Common myeloid progenitor, CD34-positive (primary cell): ENCODE data around the gene PRKCE.
A peak's percentile ranks its signal among the peaks of the same experiment; 100 is the strongest.

Experiments used
- CTCF ChIA-PET: fragments of 350-600 bp; sonication (Branson Sonifier 250); formaldehyde crosslinking; loops from one replicate; lab custom pipeline; 2021; ENCODE audit warnings: antibody characterized with exemption; lab: Charles Lee
- POLR2A ChIA-PET: fragments of 350-600 bp; sonication (Branson Sonifier 250); formaldehyde crosslinking; loops from one replicate; lab custom pipeline; 2021; ENCODE audit warnings: antibody characterized with exemption; lab: Charles Lee
- DNase-seq, 3 donors: peaks; one replicate each; pipeline versions ENCODE4 v3.0.0 to v3.0.0-alpha.2; 2013
- H3K27ac ChIP-seq, 2 experiments: 1 replicate in 1 of 2; 2 replicates in 1 of 2; pipeline ENCODE4 v1.7.0; 2013; ENCODE audit warnings: inconsistent platforms in 2 of 2, low read length in 2 of 2, mild to moderate bottlenecking in 2 of 2, low read depth in 1 of 2, moderate library complexity in 1 of 2; ENCODE audit not compliant: severe bottlenecking in 2 of 2, insufficient read depth in 1 of 2, poor library complexity in 1 of 2
- H3K27me3 ChIP-seq, 5 experiments: replicated peaks in 2 of 5; 1 replicate in 3 of 5; 2 replicates in 2 of 5; pipeline versions ENCODE4 v1.6.1 to v1.7.0; 2013; ENCODE audit warnings: low read length in 4 of 5, mild to moderate bottlenecking in 2 of 5, moderate library complexity in 2 of 5, inconsistent platforms in 1 of 5; ENCODE audit not compliant: insufficient read depth in 5 of 5, control insufficient read depth in 4 of 5
- H3K36me3 ChIP-seq, 4 experiments: 1 replicate in 2 of 4; 2 replicates in 2 of 4; pipeline versions ENCODE4 v1.6.1 to v1.7.0; 2013; ENCODE audit warnings: low read length in 3 of 4, control low read depth in 1 of 4, mild to moderate bottlenecking in 1 of 4; ENCODE audit not compliant: control insufficient read depth in 4 of 4, insufficient read depth in 4 of 4
- H3K4me1 ChIP-seq, 4 experiments: 1 replicate in 3 of 4; 2 replicates in 1 of 4; pipeline versions ENCODE4 v1.6.1 to v1.7.1; 2013; ENCODE audit warnings: low read length in 3 of 4, mild to moderate bottlenecking in 3 of 4, control low read depth in 1 of 4, inconsistent platforms in 1 of 4, moderate library complexity in 1 of 4; ENCODE audit not compliant: control insufficient read depth in 4 of 4, insufficient read depth in 4 of 4; ENCODE audit errors: control extremely low read depth in 1 of 4
- H3K4me3 ChIP-seq, 7 experiments: 1 replicate in 4 of 7; 2 replicates in 3 of 7; pipeline versions ENCODE4 v1.5.1 to v1.7.0; 2013; ENCODE audit warnings: mild to moderate bottlenecking in 7 of 7, low read length in 6 of 7, moderate library complexity in 6 of 7, inconsistent platforms in 2 of 7, low read depth in 2 of 7, control low read depth in 1 of 7; ENCODE audit not compliant: insufficient read depth in 4 of 7, control insufficient read depth in 1 of 7; ENCODE audit errors: extremely low read depth in 1 of 7
- H3K9me3 ChIP-seq, 5 experiments: 1 replicate in 4 of 5; 2 replicates in 1 of 5; pipeline versions ENCODE4 v1.6.1 to v1.7.1; 2013; ENCODE audit warnings: low read length in 4 of 5, mild to moderate bottlenecking in 2 of 5, inconsistent platforms in 1 of 5, low read depth in 1 of 5, moderate library complexity in 1 of 5; ENCODE audit not compliant: control insufficient read depth in 4 of 5, insufficient read depth in 2 of 5; ENCODE audit errors: control extremely low read depth in 1 of 5
- WGBS: methylation state at CpG from one replicate; pipeline ENCODE4 v1.1.5; 2013; ENCODE audit not compliant: insufficient coverage; 5-methylcytosine and 5-hydroxymethylcytosine counted together

The PRKCE gene

DNA sequence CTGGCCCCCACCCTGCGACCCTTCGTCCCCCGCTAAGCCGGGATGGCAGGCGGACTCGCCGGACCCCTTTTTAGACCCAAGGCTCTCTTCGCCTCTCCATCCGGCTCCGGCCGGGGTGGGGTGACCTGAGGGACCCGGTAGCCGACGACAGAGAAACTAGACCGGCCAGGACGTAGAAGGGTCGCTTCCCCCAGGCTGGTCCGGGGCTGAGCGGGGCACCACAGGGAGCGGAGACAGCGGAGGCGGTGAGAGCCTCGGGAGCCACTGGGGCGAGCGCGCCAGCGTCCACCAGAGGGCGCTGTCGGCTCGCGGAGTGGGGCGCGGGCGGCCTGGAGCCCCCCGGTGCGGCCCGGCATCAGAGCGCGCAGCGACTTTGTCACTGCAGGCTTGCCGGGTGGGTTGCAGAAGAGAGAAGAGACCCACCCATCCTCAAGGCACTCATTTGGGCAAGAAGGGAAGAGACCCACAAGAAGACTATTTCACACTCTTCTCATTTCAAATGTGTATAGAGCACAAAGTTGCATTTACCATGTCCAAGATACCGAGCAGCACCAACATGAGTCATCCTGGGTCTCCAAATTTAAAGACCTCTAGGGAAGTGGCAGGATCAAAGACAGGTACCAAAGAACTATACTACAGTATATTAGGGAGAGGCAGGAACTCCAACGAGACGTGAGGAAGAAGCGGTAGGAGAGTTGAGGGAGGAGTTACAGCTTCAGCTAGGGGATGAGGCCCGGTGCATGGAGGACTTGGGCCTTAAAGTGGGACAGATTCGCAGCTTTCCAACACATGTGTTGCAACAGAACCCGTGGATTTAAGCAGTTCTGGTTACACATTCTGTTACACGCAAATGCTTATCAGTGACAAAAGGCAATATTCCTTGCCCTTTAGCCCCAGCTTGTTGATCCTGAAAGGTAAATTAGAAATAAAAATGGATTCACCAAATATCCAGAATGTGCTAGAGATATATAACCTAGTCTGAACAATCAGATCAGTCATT lies 7.6 kb upstream of the PRKCE start:
- H3K4me3 ChIP-seq = peak overlapping the region; percentile 37 to 84 (median 65)
- peak in 2 of 3 donors; percentile 67 to 70 for DNase-seq
- no peak overlapping the region for H3K27ac ChIP-seq
- no peaks in the 10 kb centered on the region for H3K36me3 ChIP-seq
- peaks cover 0 to 10% (median 6%) of the 10 kb centered on the region in 5 experiments for H3K27me3 ChIP-seq
- ChIA-PET POLR2A (no interaction called here), CTCF (interaction anchor here (0.7 to 2.7 kb wide), 21 partner anchors 12 to 299 kb away, joined by 3 to 22 read pairs (median 4); no protein-coding TSS in a partner anchor)
- peaks cover 0 to 13% (median 6%) of the 10 kb centered on the region in 4 experiments for H3K4me1 ChIP-seq
- 16% methylated on average over 42 of the region's 49 CpGs for WGBS
- no peaks in the 10 kb centered on the region for H3K9me3 ChIP-seq

DNA sequence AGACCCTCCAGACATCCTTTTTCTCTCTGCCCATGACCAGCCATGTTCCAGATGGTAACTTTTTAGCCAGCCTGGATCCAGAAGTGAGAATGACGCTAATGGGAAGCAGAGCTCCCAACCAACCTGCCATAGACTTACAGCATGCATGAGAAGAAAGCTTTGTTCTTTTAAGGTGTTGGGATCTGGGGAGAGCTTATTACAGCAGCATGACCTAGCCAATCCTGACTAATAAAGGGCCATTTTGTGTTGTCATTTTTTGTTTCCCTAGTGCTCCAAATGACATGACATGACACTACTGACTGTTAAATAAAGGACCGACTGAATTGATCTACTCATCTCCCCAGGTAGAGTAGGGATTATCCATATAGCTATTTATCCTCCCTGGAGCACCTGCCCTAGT lies 5.2 kb upstream of the PRKCE start:
- Histone ChIP-seq H3K27ac (no peak overlapping the region), H3K36me3 (no peaks in the 10 kb centered on the region), H3K27me3 (peaks cover 0 to 8% (median 6%) of the 10 kb centered on the region in 5 experiments), H3K4me3 (no peak overlapping the region), H3K4me1 (peaks cover 0 to 20% (median 10%) of the 10 kb centered on the region in 4 experiments), H3K9me3 (no peaks in the 10 kb centered on the region)
- WGBS = no CpG with 5 or more reads among the region's 2 CpGs
- ChIA-PET POLR2A (interaction anchor here (1.0 kb wide), 1 partner anchor 132 kb away, joined by 3 read pairs; no protein-coding TSS in a partner anchor), CTCF (interaction anchor here (0.7 to 6.1 kb wide), 17 partner anchors 9 to 318 kb away, joined by 3 to 52 read pairs (median 3); no protein-coding TSS in a partner anchor)
- no peak for DNase-seq

DNA sequence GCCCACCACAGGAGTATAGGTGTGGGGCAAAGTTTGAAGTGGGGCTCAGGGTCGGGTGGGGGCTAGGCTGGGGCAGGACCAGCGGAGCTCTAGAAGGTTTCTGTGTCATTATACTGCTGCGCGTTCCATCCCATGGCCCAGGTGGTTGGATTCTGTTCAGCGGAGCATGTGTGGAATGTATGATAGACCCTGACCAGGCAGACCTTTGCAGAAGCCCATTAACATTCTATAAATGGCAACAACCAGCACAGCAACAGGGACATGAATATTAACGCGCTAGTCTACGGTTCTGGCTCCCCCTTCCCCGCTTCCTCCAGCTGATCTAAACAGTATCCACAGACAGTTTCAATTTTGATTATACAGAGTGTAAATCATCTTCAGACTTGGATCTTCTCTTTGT lies 4.1 kb upstream of the PRKCE start:
- WGBS = 81% methylated on average over 6 of the region's 9 CpGs
- ChIA-PET CTCF (interaction anchor here (0.7 to 6.1 kb wide), 7 partner anchors 14 to 316 kb away, joined by 3 to 52 read pairs (median 3); no protein-coding TSS in a partner anchor), POLR2A (no interaction called here)

DNA sequence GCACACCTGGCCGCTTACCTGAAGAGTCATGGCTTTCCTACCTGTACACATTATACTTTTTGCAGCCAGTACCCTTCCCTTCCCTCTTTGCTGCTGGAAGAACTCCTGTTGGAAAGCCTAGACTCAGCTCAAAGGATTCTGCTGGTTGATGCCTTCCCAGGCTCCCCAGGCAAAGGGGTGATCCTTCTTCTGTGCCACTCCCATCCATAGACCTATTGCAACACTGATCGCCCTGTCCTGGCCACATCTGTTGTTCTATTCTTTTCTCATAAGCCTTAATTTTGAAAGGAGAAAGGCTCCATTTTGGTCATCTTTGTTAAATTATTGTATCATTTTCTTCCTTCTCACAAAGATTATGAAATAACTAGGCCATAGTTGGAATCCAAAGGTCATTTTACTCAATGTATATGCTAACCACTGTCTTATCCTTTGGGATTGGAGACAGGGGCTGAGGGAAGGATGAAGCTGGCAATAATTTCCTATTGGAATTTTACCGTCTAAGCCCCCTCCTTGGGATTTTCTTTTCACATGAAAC lies 3.4 kb upstream of the PRKCE start:
- peaks cover 0 to under 1% (median 0%) of the 10 kb centered on the region in 5 experiments for H3K27me3 ChIP-seq
- ChIA-PET POLR2A (no interaction called here), CTCF (interaction anchor here (0.7 to 6.1 kb wide), 5 partner anchors 9 to 288 kb away, joined by 3 to 52 read pairs (median 9); no protein-coding TSS in a partner anchor)
- H3K4me1 ChIP-seq = peaks cover 3 to 34% (median 21%) of the 10 kb centered on the region in 4 experiments
- DNase-seq = no peak
- no peak overlapping the region for H3K27ac ChIP-seq
- H3K9me3 ChIP-seq = no peaks in the 10 kb centered on the region
- no peaks in the 10 kb centered on the region for H3K36me3 ChIP-seq
- no peak overlapping the region for H3K4me3 ChIP-seq
- WGBS = 100% methylated on average over 3 of the region's 3 CpGs

More for the DNA sequence above, 4.1 kb upstream of the PRKCE start:
- no peak overlapping the region for H3K27ac ChIP-seq
- no peak for DNase-seq
- H3K9me3 ChIP-seq = no peaks in the 10 kb centered on the region
- no peaks in the 10 kb centered on the region for H3K36me3 ChIP-seq
- peaks cover 0 to 6% (median 3%) of the 10 kb centered on the region in 5 experiments for H3K27me3 ChIP-seq
- no peak overlapping the region for H3K4me3 ChIP-seq
- H3K4me1 ChIP-seq = peaks cover 0 to 28% (median 15%) of the 10 kb centered on the region in 4 experiments

DNA sequence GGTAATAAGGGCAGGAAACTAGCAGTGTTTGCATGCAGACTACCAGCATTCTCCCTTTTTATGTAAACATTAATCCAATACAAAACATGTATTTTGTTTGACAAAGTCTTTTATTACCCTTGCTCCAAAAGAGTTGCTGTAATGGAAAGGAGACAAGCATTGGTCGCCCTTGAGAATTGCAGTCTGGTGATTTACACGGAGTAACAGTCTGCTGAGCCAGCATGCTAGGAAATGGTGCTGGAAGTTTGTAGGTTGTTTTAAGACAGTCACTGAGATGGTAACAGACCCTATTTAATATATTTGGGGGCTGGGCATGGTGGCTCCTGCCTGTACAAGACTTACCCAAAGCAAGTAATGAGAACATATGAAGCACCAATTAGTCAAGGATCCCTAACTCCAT lies 2.8 kb upstream of the PRKCE start:
- no peak overlapping the region for H3K4me3 ChIP-seq
- H3K27ac ChIP-seq = no peak overlapping the region
- WGBS = 92% methylated on average over 2 of the region's 2 CpGs
- no peaks in the 10 kb centered on the region for H3K9me3 ChIP-seq
- peaks cover 3 to 31% (median 22%) of the 10 kb centered on the region in 4 experiments for H3K4me1 ChIP-seq
- ChIA-PET POLR2A (no interaction called here), CTCF (interaction anchor here (1.1 to 6.1 kb wide), 4 partner anchors 10 to 130 kb away, joined by 3 to 52 read pairs (median 7); no protein-coding TSS in a partner anchor)
- no peaks in the 10 kb centered on the region for H3K36me3 ChIP-seq
- DNase-seq = no peak
- H3K27me3 ChIP-seq = no peaks in the 10 kb centered on the region

DNA sequence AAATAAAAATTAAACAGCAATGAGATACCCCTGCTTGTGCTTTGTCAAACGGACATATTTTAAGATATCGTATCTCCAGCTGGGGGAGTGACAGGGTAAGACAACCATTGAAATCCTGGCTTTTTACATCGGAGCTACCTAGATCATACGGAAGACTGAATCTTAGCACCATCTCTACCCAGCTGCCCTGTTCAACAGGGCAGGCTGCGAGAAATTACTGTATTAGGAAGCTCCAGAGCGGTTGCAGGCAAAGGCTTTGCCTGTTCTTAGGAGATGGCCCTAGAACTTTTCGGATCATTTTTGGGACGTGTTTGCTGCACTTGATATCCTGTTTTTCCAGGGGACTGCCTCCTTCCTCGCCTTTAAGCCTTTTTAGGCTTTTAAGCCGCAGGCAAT lies 2.0 kb upstream of the PRKCE start:
- no peaks in the 10 kb centered on the region for H3K9me3 ChIP-seq
- H3K4me3 ChIP-seq = peak overlapping the region in 6 of 7 experiments; percentile 82 to 92 (median 90)
- 0% methylated on average over 6 of the region's 10 CpGs for whole genome bisulfite sequencing
- peaks cover 3 to 32% (median 25%) of the 10 kb centered on the region in 4 experiments for H3K4me1 ChIP-seq
- ChIA-PET POLR2A (interaction anchor here (0.6 kb wide), 1 partner anchor 131 kb away, joined by 3 read pairs; no protein-coding TSS in a partner anchor), CTCF (interaction anchor here (0.7 to 6.1 kb wide), 13 partner anchors 10 to 292 kb away, joined by 3 to 52 read pairs (median 4); no protein-coding TSS in a partner anchor)
- peak overlapping the region in 1 of 2 experiments; percentile 73 for H3K27ac ChIP-seq
- peak in 2 of 3 donors; percentile 26 to 41 for DNase-seq
- H3K36me3 ChIP-seq = no peaks in the 10 kb centered on the region
- no peaks in the 10 kb centered on the region for H3K27me3 ChIP-seq
